ENCODE data around the gene PLA2G6. TPM values are rescaled to one million over a fixed set of nuclear protein-coding genes. Genes with fewer than 3 reads are reported as not detected.

The PLA2G6 gene
- total and polyA plus RNA-seq, 2 of the 8 experiments (the other 6 are each of a cell fraction or from before 2014, with no cell fraction given): 13.2 to 21.0 TPM

DNA sequence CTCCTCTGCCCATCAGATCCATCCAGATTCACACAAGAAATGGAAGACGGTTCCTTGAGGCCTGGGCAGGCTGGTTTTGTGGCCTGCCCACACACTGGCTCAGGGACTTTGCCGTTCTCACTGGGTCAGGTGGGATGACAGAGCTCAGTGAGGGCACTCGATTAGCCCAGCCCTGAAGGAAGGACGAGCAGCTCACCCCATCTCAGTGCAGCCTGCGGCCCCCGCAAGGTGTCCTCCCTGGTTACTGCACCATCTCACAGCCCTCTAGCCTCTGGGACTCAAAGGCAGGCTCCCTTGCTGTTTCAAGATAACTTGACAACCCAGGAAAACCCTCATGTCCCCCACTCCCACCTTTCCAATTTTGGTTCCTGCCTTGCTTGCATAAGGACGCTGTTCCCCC, 101.8 kb downstream of the PLA2G6 start:
- Histone ChIP-seq H3K23me2 (ENCODE audit: low read depth, low read length) (peaks cover 3% of the 10 kb centered on the region), H4K5ac (ENCODE audit: insufficient read length, low read depth, low read length) (no peak overlapping the region), H3K4ac (replicated peaks; ENCODE audit: insufficient read length, low read depth, low read length) (no peak overlapping the region), H2AK5ac (ENCODE audit: low read depth, low read length) (no peak overlapping the region), H4K20me1 (replicated peaks in 1 of 2; ENCODE audit: control insufficient read depth in 1 of 2, insufficient read depth in 2 of 2, low read length in 2 of 2) (peaks cover 0 to 2% of the 10 kb centered on the region in 2 experiments), H4K91ac (replicated peaks; ENCODE audit: insufficient read length, low read length) (no peak overlapping the region), H2BK20ac (ENCODE audit: low read length) (no peak overlapping the region), H2BK120ac (replicated peaks; ENCODE audit: low read depth, low read length) (no peak overlapping the region), H3K79me2 (ENCODE audit: control insufficient read depth in 1 of 2, insufficient read depth in 2 of 2, low read length in 2 of 2) (no peaks in the 10 kb centered on the region), H3K27me3 (replicated peaks in 1 of 4; ENCODE audit: control insufficient read depth in 3 of 4, extremely low read depth in 1 of 4, insufficient read depth in 3 of 4, low read length in 3 of 4) (peaks cover 7 to 37% (median 33%) of the 10 kb centered on the region in 4 experiments), H3K9ac (replicated peaks in 1 of 4; ENCODE audit: extremely low read depth in 1 of 4, low read depth in 3 of 4, low read length in 3 of 4) (no peak overlapping the region), H3K9me3 (ENCODE audit: insufficient read depth in 2 of 2, low read depth in 1 of 2, low read length in 1 of 2) (no peaks in the 10 kb centered on the region), H2BK12ac (ENCODE audit: low read depth, low read length) (no peak overlapping the region), H3K14ac (ENCODE audit: insufficient read length) (no peak overlapping the region), H3K18ac (ENCODE audit: extremely low read depth, low read length) (no peak overlapping the region), H3K4me1 (replicated peaks in 1 of 4; ENCODE audit: control insufficient read depth in 3 of 4, insufficient read depth in 4 of 4, low read length in 3 of 4) (peaks cover 0 to 25% (median 18%) of the 10 kb centered on the region in 4 experiments; a peak in 6 of 7 replicates), H2BK15ac (ENCODE audit: low read length) (no peak overlapping the region), H3K56ac (replicated peaks; ENCODE audit: insufficient read length, low read depth, low read length) (no peak overlapping the region), H3K4me3 (ENCODE audit: extremely low read depth in 1 of 4, insufficient read depth in 2 of 4, low read depth in 3 of 4, low read length in 4 of 4) (no peak overlapping the region), H3K27ac (ENCODE audit: low read depth, low read length) (no peak overlapping the region), H4K8ac (ENCODE audit: extremely low read depth, insufficient read depth, low read length) (no peak overlapping the region; the same call in 1 of the 2 replicates), H2AFZ (ENCODE audit: low read length) (no peak overlapping the region), H3K23ac (ENCODE audit: insufficient read length) (no peak overlapping the region), H2BK5ac (ENCODE audit: low read depth, low read length) (no peak overlapping the region), H3K36me3 (ENCODE audit: control insufficient read depth in 2 of 4, insufficient read depth in 4 of 4, low read length in 3 of 4) (peaks cover 0 to 3% (median 0%) of the 10 kb centered on the region in 4 experiments; a peak in 2 of 8 replicates), H3K79me1 (ENCODE audit: low read depth, low read length) (no peaks in the 10 kb centered on the region), H3K4me2 (ENCODE audit: insufficient read depth in 1 of 2, low read depth in 2 of 2, low read length in 2 of 2) (no peak overlapping the region; a peak in 1 of 4 replicates)
- no peak for TF ChIP-seq BACH1 (IDR thresholded peaks at IDR 0.05; ENCODE audit: low read length)
- no peak for TF ChIP-seq SIRT6 (IDR thresholded peaks at IDR 0.05; ENCODE audit: low read length)
- no peak for TF ChIP-seq SP4 (IDR thresholded peaks at IDR 0.05; ENCODE audit: low read length)
- TF ChIP-seq, protein P1, sequence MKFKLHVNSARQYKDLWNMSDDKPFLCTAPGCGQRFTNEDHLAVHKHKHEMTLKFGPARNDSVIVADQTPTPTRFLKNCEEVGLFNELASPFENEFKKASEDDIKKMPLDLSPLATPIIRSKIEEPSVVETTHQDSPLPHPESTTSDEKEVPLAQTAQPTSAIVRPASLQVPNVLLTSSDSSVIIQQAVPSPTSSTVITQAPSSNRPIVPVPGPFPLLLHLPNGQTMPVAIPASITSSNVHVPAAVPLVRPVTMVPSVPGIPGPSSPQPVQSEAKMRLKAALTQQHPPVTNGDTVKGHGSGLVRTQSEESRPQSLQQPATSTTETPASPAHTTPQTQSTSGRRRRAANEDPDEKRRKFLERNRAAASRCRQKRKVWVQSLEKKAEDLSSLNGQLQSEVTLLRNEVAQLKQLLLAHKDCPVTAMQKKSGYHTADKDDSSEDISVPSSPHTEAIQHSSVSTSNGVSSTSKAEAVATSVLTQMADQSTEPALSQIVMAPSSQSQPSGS (IDR thresholded peaks at IDR 0.05; ENCODE audit: low read length): no peak
- no peak for TF ChIP-seq TAF1 (IDR thresholded peaks at IDR 0.05; ENCODE audit: low read depth, low read length)
- no peak for TF ChIP-seq SIN3A (conservative IDR thresholded peaks at IDR 0.05 in 1 of 2, IDR thresholded peaks at IDR 0.05 in 1 of 2; ENCODE audit: low read depth in 1 of 2, low read length in 2 of 2)
- DNase-seq (ENCODE audit: low read depth in 1 of 2, low spot score in 2 of 2) (no peak), FAIRE-seq (no peak)
- 88% methylated on average over 7 of the region's 7 CpGs; no CpG with 5 or more reads in 1 of the 2 experiments for WGBS, 2 experiments (ENCODE audit: extremely low coverage in 1 of 2, insufficient coverage in 1 of 2, insufficient read length in 1 of 2, insufficient replicate concordance in 2 of 2, low coverage in 1 of 2, low lambda C conversion rate in 2 of 2, missing lambda C conversion rate in 1 of 2)
- POLR2A ChIA-PET (ENCODE audit: partially characterized antibody): interaction anchor here (0.6 to 1.5 kb wide), 4 partner anchors 8 to 23 kb away, joined by 3 to 5 read pairs (median 4); partner anchors contain the start of gene PICK1
- CTCF ChIA-PET (ENCODE audit: partially characterized antibody): interaction anchor here (0.5 to 1.6 kb wide), 10 partner anchors 9 to 146 kb away, joined by 3 to 7 read pairs (median 3); no protein-coding TSS in a partner anchor
